ENCODE measurements around the gene ASB2.

DNA sequence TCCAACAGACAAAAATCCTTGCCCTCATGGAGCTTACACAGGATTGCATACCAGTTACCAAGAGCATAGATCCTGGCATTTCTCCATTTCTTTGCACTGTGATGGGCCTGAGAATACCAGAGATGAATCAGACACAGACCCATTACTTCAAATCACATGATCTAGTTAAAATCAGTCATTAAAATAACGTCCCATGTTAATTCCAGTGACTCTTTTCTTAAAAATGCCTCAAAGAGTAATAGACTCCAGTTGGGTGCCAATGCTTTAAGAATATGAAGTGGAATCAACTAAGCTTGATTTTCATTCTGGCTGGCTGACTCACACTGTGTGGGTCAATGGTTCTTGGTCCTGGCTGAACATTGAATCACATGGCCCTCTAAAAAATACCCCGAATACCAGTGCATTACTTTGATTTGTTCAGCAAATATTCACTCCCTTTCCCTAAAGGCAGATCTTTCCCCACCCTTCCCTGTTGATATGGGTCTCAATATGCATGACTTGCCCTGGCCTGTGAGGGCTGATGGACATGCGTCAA lies 11.0 kb downstream of the ASB2 start:
- TF ChIP-seq, protein P1, sequence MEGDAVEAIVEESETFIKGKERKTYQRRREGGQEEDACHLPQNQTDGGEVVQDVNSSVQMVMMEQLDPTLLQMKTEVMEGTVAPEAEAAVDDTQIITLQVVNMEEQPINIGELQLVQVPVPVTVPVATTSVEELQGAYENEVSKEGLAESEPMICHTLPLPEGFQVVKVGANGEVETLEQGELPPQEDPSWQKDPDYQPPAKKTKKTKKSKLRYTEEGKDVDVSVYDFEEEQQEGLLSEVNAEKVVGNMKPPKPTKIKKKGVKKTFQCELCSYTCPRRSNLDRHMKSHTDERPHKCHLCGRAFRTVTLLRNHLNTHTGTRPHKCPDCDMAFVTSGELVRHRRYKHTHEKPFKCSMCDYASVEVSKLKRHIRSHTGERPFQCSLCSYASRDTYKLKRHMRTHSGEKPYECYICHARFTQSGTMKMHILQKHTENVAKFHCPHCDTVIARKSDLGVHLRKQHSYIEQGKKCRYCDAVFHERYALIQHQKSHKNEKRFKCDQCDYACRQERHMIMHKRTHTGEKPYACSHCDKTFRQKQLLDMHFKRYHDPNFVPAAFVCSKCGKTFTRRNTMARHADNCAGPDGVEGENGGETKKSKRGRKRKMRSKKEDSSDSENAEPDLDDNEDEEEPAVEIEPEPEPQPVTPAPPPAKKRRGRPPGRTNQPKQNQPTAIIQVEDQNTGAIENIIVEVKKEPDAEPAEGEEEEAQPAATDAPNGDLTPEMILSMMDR (IDR thresholded peaks at IDR 0.05 in 2 of 3, conservative IDR thresholded peaks at IDR 0.05 in 1 of 3; ENCODE audit: borderline replicate concordance in 1 of 3, insufficient read depth in 1 of 3, low read depth in 2 of 3, low read length in 2 of 3): no peak
- TF ChIP-seq, protein P2, sequence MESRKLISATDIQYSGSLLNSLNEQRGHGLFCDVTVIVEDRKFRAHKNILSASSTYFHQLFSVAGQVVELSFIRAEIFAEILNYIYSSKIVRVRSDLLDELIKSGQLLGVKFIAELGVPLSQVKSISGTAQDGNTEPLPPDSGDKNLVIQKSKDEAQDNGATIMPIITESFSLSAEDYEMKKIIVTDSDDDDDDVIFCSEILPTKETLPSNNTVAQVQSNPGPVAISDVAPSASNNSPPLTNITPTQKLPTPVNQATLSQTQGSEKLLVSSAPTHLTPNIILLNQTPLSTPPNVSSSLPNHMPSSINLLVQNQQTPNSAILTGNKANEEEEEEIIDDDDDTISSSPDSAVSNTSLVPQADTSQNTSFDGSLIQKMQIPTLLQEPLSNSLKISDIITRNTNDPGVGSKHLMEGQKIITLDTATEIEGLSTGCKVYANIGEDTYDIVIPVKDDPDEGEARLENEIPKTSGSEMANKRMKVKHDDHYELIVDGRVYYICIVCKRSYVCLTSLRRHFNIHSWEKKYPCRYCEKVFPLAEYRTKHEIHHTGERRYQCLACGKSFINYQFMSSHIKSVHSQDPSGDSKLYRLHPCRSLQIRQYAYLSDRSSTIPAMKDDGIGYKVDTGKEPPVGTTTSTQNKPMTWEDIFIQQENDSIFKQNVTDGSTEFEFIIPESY (IDR thresholded peaks at IDR 0.05; ENCODE audit: extremely low read depth, insufficient replicate concordance, low read length): no peak
- TF ChIP-seq SP1 (IDR thresholded peaks at IDR 0.05; ENCODE audit: low read depth): no peak
- no peak for TF ChIP-seq JUND (IDR thresholded peaks at IDR 0.05)
- TF ChIP-seq, protein P3, sequence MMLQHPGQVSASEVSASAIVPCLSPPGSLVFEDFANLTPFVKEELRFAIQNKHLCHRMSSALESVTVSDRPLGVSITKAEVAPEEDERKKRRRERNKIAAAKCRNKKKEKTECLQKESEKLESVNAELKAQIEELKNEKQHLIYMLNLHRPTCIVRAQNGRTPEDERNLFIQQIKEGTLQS (IDR thresholded peaks at IDR 0.05): no peak
- TF ChIP-seq POLR2AphosphoS5 (IDR thresholded peaks at IDR 0.05; ENCODE audit: low read depth, low read length): no peak
- TF ChIP-seq YY1 (IDR thresholded peaks at IDR 0.05; ENCODE audit: extremely low read depth, insufficient replicate concordance, low read depth, low read length): no peak
- TF ChIP-seq ZNF274 (IDR thresholded peaks at IDR 0.05; ENCODE audit: low read depth, low read length): no peak
- TF ChIP-seq RAD21 (IDR thresholded peaks at IDR 0.05; ENCODE audit: low read depth): no peak
- TF ChIP-seq POLR2A (IDR thresholded peaks at IDR 0.05; ENCODE audit: borderline replicate concordance, extremely low read depth, insufficient read depth, insufficient read length): no peak

All from HCT116 (cell line).